ENCODE measurements around the gene BEND6. TPM values are rescaled to one million over a fixed set of nuclear protein-coding genes. Genes with fewer than 3 reads are reported as not detected.

BEND6 gene
- total and polyA plus RNA-seq, 7 experiments from 2014 or later: 0.15 TPM; not detected in 6

GRCh38 chr6:56957856-56958255 is 2.9 kb downstream of the BEND6 start:
- no peaks in the 10 kb centered on the region for H3K36me3 Mint-ChIP-seq
- H3K4me1 ChIP-seq (ENCODE audit: control insufficient read depth in 2 of 2, insufficient read depth in 2 of 2, low read length in 2 of 2): peaks cover 6 to 16% of the 10 kb centered on the region in 2 donors
- ChIA-PET POLR2A (no interaction called here), CTCF (no interaction called here)
- DNase-seq (no peak), ATAC-seq (no peak)
- H3K4me3 Mint-ChIP-seq: no peak overlapping the region
- peaks cover 0 to 3% (median 0%) of the 10 kb centered on the region in 11 donors for H3K9me3 Mint-ChIP-seq
- H3K27me3 ChIP-seq (ENCODE audit: control insufficient read depth in 2 of 2, insufficient read depth in 2 of 2, low read length in 2 of 2): peaks cover 0 to 8% of the 10 kb centered on the region in 2 donors
- no peak overlapping the region for H3K27ac Mint-ChIP-seq
- H3K27me3 Mint-ChIP-seq: peaks cover 43 to 72% (median 53%) of the 10 kb centered on the region in 5 donors
- H3K36me3 ChIP-seq (ENCODE audit: control insufficient read depth in 2 of 3, insufficient read depth in 3 of 3, low read length in 3 of 3): no peaks in the 10 kb centered on the region
- H3K4me1 Mint-ChIP-seq: peaks cover 11 to 24% (median 21%) of the 10 kb centered on the region in 7 donors
- no peak overlapping the region for H3K27ac ChIP-seq (ENCODE audit: low read depth, low read length)
- no peaks in the 10 kb centered on the region for H3K9me3 ChIP-seq (ENCODE audit: control insufficient read depth in 2 of 3, low read length in 3 of 3)
- H3K4me3 ChIP-seq (ENCODE audit: low read length): no peak overlapping the region
- intact Hi-C loops (cut with micrococcal nuclease): loop anchor here (5.0 to 10.0 kb wide), 2 partner anchors 214 to 413 kb away; partner anchors contain the start of gene BAG2 (in 1 of the 2)

GRCh38 chr6:56958481-56958880 is 3.6 kb downstream of the BEND6 start:
- no peak overlapping the region for H3K4me3 Mint-ChIP-seq
- H3K4me1 Mint-ChIP-seq: peaks cover 9 to 18% (median 15%) of the 10 kb centered on the region in 7 donors
- no peak for ATAC-seq
- peaks cover 40 to 68% (median 47%) of the 10 kb centered on the region in 5 donors for H3K27me3 Mint-ChIP-seq
- ChIA-PET CTCF (no interaction called here), POLR2A (interaction anchor here (0.6 kb wide), 1 partner anchor 70 kb away, joined by 3 read pairs; no protein-coding TSS in a partner anchor)
- no peak overlapping the region for H3K27ac ChIP-seq (ENCODE audit: low read depth, low read length)
- H3K9me3 ChIP-seq (ENCODE audit: control insufficient read depth in 2 of 3, low read length in 3 of 3): no peaks in the 10 kb centered on the region
- no peaks in the 10 kb centered on the region for H3K36me3 ChIP-seq (ENCODE audit: control insufficient read depth in 2 of 3, insufficient read depth in 3 of 3, low read length in 3 of 3)
- H3K9me3 Mint-ChIP-seq: peaks cover 0 to 2% (median 0%) of the 10 kb centered on the region in 11 donors
- H3K27ac Mint-ChIP-seq: no peak overlapping the region
- H3K27me3 ChIP-seq (ENCODE audit: control insufficient read depth in 2 of 2, insufficient read depth in 2 of 2, low read length in 2 of 2): peaks cover 0 to 7% of the 10 kb centered on the region in 2 donors
- DNase-seq: no peak
- no peaks in the 10 kb centered on the region for H3K36me3 Mint-ChIP-seq
- H3K4me3 ChIP-seq (ENCODE audit: low read length): no peak overlapping the region
- intact Hi-C loops (cut with micrococcal nuclease): loop anchor here (5.0 to 10.0 kb wide), 2 partner anchors 214 to 414 kb away; partner anchors contain the start of gene BAG2 (in 1 of the 2)
- H3K4me1 ChIP-seq (ENCODE audit: control insufficient read depth in 2 of 2, insufficient read depth in 2 of 2, low read length in 2 of 2): peaks cover 6 to 15% of the 10 kb centered on the region in 2 donors

GRCh38 chr6:56959094-56959493 is 4.2 kb downstream of the BEND6 start:
- no peaks in the 10 kb centered on the region for H3K36me3 Mint-ChIP-seq
- Histone ChIP-seq H3K27me3 (ENCODE audit: control insufficient read depth in 2 of 2, insufficient read depth in 2 of 2, low read length in 2 of 2) (peaks cover 0 to 7% of the 10 kb centered on the region in 2 donors), H3K9me3 (ENCODE audit: control insufficient read depth in 2 of 3, low read length in 3 of 3) (no peaks in the 10 kb centered on the region), H3K4me3 (ENCODE audit: low read length) (no peak overlapping the region), H3K4me1 (ENCODE audit: control insufficient read depth in 2 of 2, insufficient read depth in 2 of 2, low read length in 2 of 2) (peaks cover 6 to 9% of the 10 kb centered on the region in 2 donors), H3K36me3 (ENCODE audit: control insufficient read depth in 2 of 3, insufficient read depth in 3 of 3, low read length in 3 of 3) (no peaks in the 10 kb centered on the region), H3K27ac (ENCODE audit: low read depth, low read length) (no peak overlapping the region)
- peaks cover 3 to 12% (median 10%) of the 10 kb centered on the region in 7 donors for H3K4me1 Mint-ChIP-seq
- CTCF ChIA-PET: interaction anchor here (1.1 kb wide), 1 partner anchor 57 kb away, joined by 3 read pairs; no protein-coding TSS in a partner anchor
- intact Hi-C loops (cut with micrococcal nuclease): loop anchor here (5.0 to 10.0 kb wide), 2 partner anchors 213 to 414 kb away; partner anchors contain the start of gene BAG2 (in 1 of the 2)
- ATAC-seq (no peak), DNase-seq (no peak)
- peaks cover 0 to 2% (median 0%) of the 10 kb centered on the region in 11 donors for H3K9me3 Mint-ChIP-seq
- no peak overlapping the region for H3K27ac Mint-ChIP-seq
- POLR2A ChIA-PET: no interaction called here
- H3K27me3 Mint-ChIP-seq: peaks cover 34 to 62% (median 41%) of the 10 kb centered on the region in 5 donors
- H3K4me3 Mint-ChIP-seq: no peak overlapping the region

GRCh38 chr6:56959938-56960337 is 5.0 kb downstream of the BEND6 start:
- CTCF ChIA-PET: interaction anchor here (1.1 to 1.2 kb wide), 2 partner anchors 57 to 58 kb away, joined by 3 read pairs; no protein-coding TSS in a partner anchor
- Mint-ChIP-seq H3K9me3 (peaks cover 0 to 2% (median 0%) of the 10 kb centered on the region in 11 donors), H3K36me3 (no peaks in the 10 kb centered on the region), H3K4me1 (peaks cover 0 to 8% (median 6%) of the 10 kb centered on the region in 7 donors), H3K27ac (no peak overlapping the region), H3K4me3 (no peak overlapping the region), H3K27me3 (peaks cover 31 to 59% (median 41%) of the 10 kb centered on the region in 5 donors)
- ATAC-seq (no peak), DNase-seq (no peak)
- H3K36me3 ChIP-seq (ENCODE audit: control insufficient read depth in 2 of 3, insufficient read depth in 3 of 3, low read length in 3 of 3): no peaks in the 10 kb centered on the region
- H3K27ac ChIP-seq (ENCODE audit: low read depth, low read length): no peak overlapping the region
- POLR2A ChIA-PET: no interaction called here
- H3K27me3 ChIP-seq (ENCODE audit: control insufficient read depth in 2 of 2, insufficient read depth in 2 of 2, low read length in 2 of 2): peaks cover 0 to 7% of the 10 kb centered on the region in 2 donors
- intact Hi-C loops (cut with micrococcal nuclease): loop anchor here (5.0 to 10.0 kb wide), 2 partner anchors 212 to 415 kb away; partner anchors contain the start of gene BAG2 (in 1 of the 2)
- no peak overlapping the region for H3K4me3 ChIP-seq (ENCODE audit: low read length)
- H3K4me1 ChIP-seq (ENCODE audit: control insufficient read depth in 2 of 2, insufficient read depth in 2 of 2, low read length in 2 of 2): peaks cover 6 to 9% of the 10 kb centered on the region in 2 donors
- no peaks in the 10 kb centered on the region for H3K9me3 ChIP-seq (ENCODE audit: control insufficient read depth in 2 of 3, low read length in 3 of 3)

GRCh38 chr6:56961151-56961550 is 6.2 kb downstream of the BEND6 start:
- Mint-ChIP-seq H3K4me3 (no peak overlapping the region), H3K27ac (no peak overlapping the region), H3K36me3 (no peaks in the 10 kb centered on the region), H3K27me3 (peaks cover 24 to 49% (median 33%) of the 10 kb centered on the region in 5 donors), H3K9me3 (peaks cover 0 to 2% (median 0%) of the 10 kb centered on the region in 11 donors), H3K4me1 (no peaks in the 10 kb centered on the region)
- POLR2A ChIA-PET: no interaction called here
- Histone ChIP-seq H3K4me1 (ENCODE audit: control insufficient read depth in 2 of 2, insufficient read depth in 2 of 2, low read length in 2 of 2) (no peaks in the 10 kb centered on the region), H3K9me3 (ENCODE audit: control insufficient read depth in 2 of 3, low read length in 3 of 3) (no peaks in the 10 kb centered on the region), H3K36me3 (ENCODE audit: control insufficient read depth in 2 of 3, insufficient read depth in 3 of 3, low read length in 3 of 3) (no peaks in the 10 kb centered on the region), H3K27me3 (ENCODE audit: control insufficient read depth in 2 of 2, insufficient read depth in 2 of 2, low read length in 2 of 2) (no peaks in the 10 kb centered on the region), H3K27ac (ENCODE audit: low read depth, low read length) (no peak overlapping the region), H3K4me3 (ENCODE audit: low read length) (no peak overlapping the region)
- intact Hi-C loops (cut with micrococcal nuclease): loop anchor here in 1 of 2 donors (1.0 kb wide), 1 partner anchor 57 kb away; no protein-coding TSS in a partner anchor
- CTCF ChIA-PET: interaction anchor here (1.2 kb wide), 1 partner anchor 58 kb away, joined by 3 read pairs; no protein-coding TSS in a partner anchor
- ATAC-seq (no peak), DNase-seq (no peak)

GRCh38 chr6:56962441-56962840 is 7.5 kb downstream of the BEND6 start:
- Histone ChIP-seq H3K4me3 (ENCODE audit: low read length) (no peak overlapping the region), H3K36me3 (ENCODE audit: control insufficient read depth in 2 of 3, insufficient read depth in 3 of 3, low read length in 3 of 3) (no peaks in the 10 kb centered on the region), H3K27ac (ENCODE audit: low read depth, low read length) (no peak overlapping the region), H3K4me1 (ENCODE audit: control insufficient read depth in 2 of 2, insufficient read depth in 2 of 2, low read length in 2 of 2) (no peaks in the 10 kb centered on the region), H3K27me3 (ENCODE audit: control insufficient read depth in 2 of 2, insufficient read depth in 2 of 2, low read length in 2 of 2) (no peaks in the 10 kb centered on the region), H3K9me3 (ENCODE audit: control insufficient read depth in 2 of 3, low read length in 3 of 3) (no peaks in the 10 kb centered on the region)
- intact Hi-C loops (cut with micrococcal nuclease): no loop called here
- Mint-ChIP-seq H3K4me3 (no peak overlapping the region), H3K36me3 (no peaks in the 10 kb centered on the region), H3K27ac (no peak overlapping the region), H3K4me1 (no peaks in the 10 kb centered on the region), H3K27me3 (peaks cover 21 to 40% (median 29%) of the 10 kb centered on the region in 5 donors), H3K9me3 (peaks cover 0 to 2% (median 0%) of the 10 kb centered on the region in 11 donors)
- ATAC-seq: no peak
- CTCF ChIA-PET: no interaction called here
- DNase-seq: no peak
- POLR2A ChIA-PET: no interaction called here

- Histone ChIP-seq H3K27ac (ENCODE audit: low read depth, low read length) (no peak overlapping the region), H3K9me3 (ENCODE audit: control insufficient read depth in 2 of 3, low read length in 3 of 3) (no peaks in the 10 kb centered on the region), H3K36me3 (ENCODE audit: control insufficient read depth in 2 of 3, insufficient read depth in 3 of 3, low read length in 3 of 3) (no peaks in the 10 kb centered on the region), H3K4me1 (ENCODE audit: control insufficient read depth in 2 of 2, insufficient read depth in 2 of 2, low read length in 2 of 2) (no peaks in the 10 kb centered on the region), H3K27me3 (ENCODE audit: control insufficient read depth in 2 of 2, insufficient read depth in 2 of 2, low read length in 2 of 2) (no peaks in the 10 kb centered on the region), H3K4me3 (ENCODE audit: low read length) (no peak overlapping the region)
- Mint-ChIP-seq H3K27ac (no peak overlapping the region), H3K9me3 (peaks cover 0 to 2% (median 0%) of the 10 kb centered on the region in 11 donors), H3K4me1 (no peaks in the 10 kb centered on the region), H3K27me3 (peaks cover 18 to 35% (median 23%) of the 10 kb centered on the region in 5 donors), H3K4me3 (no peak overlapping the region), H3K36me3 (no peaks in the 10 kb centered on the region)
- DNase-seq (no peak), ATAC-seq (no peak)
- CTCF ChIA-PET: no interaction called here
- POLR2A ChIA-PET: no interaction called here
- intact Hi-C loops (cut with micrococcal nuclease): no loop called here
These were observed 8.1 kb downstream of the BEND6 start for GRCh38 chr6:56963043-56963442.

Measured in naive thymus-derived CD4-positive, alpha-beta T cell (primary cell).